Measurements from ENCODE around the gene CBARP. TPM values are rescaled to one million over a fixed set of nuclear protein-coding genes. Genes with fewer than 3 reads are reported as not detected.
"Not testable (repeated sequence)": the region's sequence is repeated elsewhere in the genome, so short reads cannot be mapped to it uniquely, and the experiment has no call there.

CBARP gene
- total RNA-seq, 2 experiments from 2014 or later = 0.49 to 0.86 TPM

- Mint-ChIP-seq H3K4me3 (peak overlapping the region; percentile 46), H3K27me3 (no peaks in the 10 kb centered on the region), H3K4me1 (ENCODE audit: low read depth) (peaks cover 26% of the 10 kb centered on the region)
Observed at GRCh38 chr19:1213391-1214286, 24.2 kb downstream of the CBARP start.

GRCh38 chr19:1211494-1212234, 26.1 kb downstream of the CBARP start:
- Mint-ChIP-seq H3K36me3 (ENCODE audit: low read depth) (peaks cover 19% of the 10 kb centered on the region), H3K4me1 (ENCODE audit: low read depth) (peaks cover 27% of the 10 kb centered on the region), H3K27ac (no peak overlapping the region), H3K27me3 (no peaks in the 10 kb centered on the region), H3K9me3 (no peaks in the 10 kb centered on the region), H3K4me3 (no peak overlapping the region)
- no peak for ATAC-seq
- no peak for TF ChIP-seq CTCF (IDR thresholded peaks at IDR 0.05)
- POLR2A ChIA-PET = no interaction called here
- DNase-seq = no peak
- intact Hi-C loops (cut with micrococcal nuclease) = no loop called here
- CTCF ChIA-PET = interaction anchor here (1.2 to 1.7 kb wide), 3 partner anchors 17 to 33 kb away, joined by 3 to 5 read pairs (median 4); no protein-coding TSS in a partner anchor

More at GRCh38 chr19:1213391-1214286, 24.2 kb downstream of the CBARP start:
- ATAC-seq (peak; percentile 88), DNase-seq (peak; percentile 73)
- intact Hi-C loops (cut with micrococcal nuclease) = no loop called here
- peak overlapping the region; percentile 90 for H3K27ac Mint-ChIP-seq
- ChIA-PET POLR2A (interaction anchor here (0.9 to 1.3 kb wide), 4 partner anchors 25 to 134 kb away, joined by 3 to 4 read pairs (median 3); no protein-coding TSS in a partner anchor), CTCF (interaction anchor here (0.6 to 1.4 kb wide), 5 partner anchors 9 to 291 kb away, joined by 3 to 7 read pairs (median 3); no protein-coding TSS in a partner anchor)
- H3K9me3 Mint-ChIP-seq = no peaks in the 10 kb centered on the region
- no peak for TF ChIP-seq CTCF (IDR thresholded peaks at IDR 0.05)
- H3K36me3 Mint-ChIP-seq (ENCODE audit: low read depth) = peaks cover 10% of the 10 kb centered on the region

GRCh38 chr19:1210227-1210538, 27.6 kb downstream of the CBARP start:
- no peak for DNase-seq
- intact Hi-C loops (cut with micrococcal nuclease) = no loop called here
- no peak for ATAC-seq
- Mint-ChIP-seq H3K4me3 (no peak overlapping the region), H3K27me3 (no peaks in the 10 kb centered on the region), H3K9me3 (no peaks in the 10 kb centered on the region), H3K4me1 (ENCODE audit: low read depth) (peaks cover 24% of the 10 kb centered on the region), H3K36me3 (ENCODE audit: low read depth) (peaks cover 19% of the 10 kb centered on the region), H3K27ac (no peak overlapping the region)
- ChIA-PET CTCF (interaction anchor here (0.9 kb wide), 2 partner anchors 13 to 34 kb away, joined by 3 read pairs; no protein-coding TSS in a partner anchor), POLR2A (interaction anchor here (0.7 to 1.7 kb wide), 2 partner anchors 11 to 26 kb away, joined by 4 read pairs; no protein-coding TSS in a partner anchor)
- TF ChIP-seq CTCF (IDR thresholded peaks at IDR 0.05) = no peak

- intact Hi-C loops (cut with micrococcal nuclease); H3K27ac Mint-ChIP-seq; DNase-seq; H3K9me3 Mint-ChIP-seq; CTCF ChIA-PET; H3K27me3 Mint-ChIP-seq; ATAC-seq: not testable (repeated sequence)
- Mint-ChIP-seq H3K36me3 (ENCODE audit: low read depth) (peaks cover 19% of the 10 kb centered on the region), H3K4me1 (ENCODE audit: low read depth) (peaks cover 23% of the 10 kb centered on the region), H3K4me3 (peak overlapping the region; percentile 24)
- POLR2A ChIA-PET = interaction anchor here (1.7 kb wide), 1 partner anchor 12 kb away, joined by 4 read pairs; no protein-coding TSS in a partner anchor
Observed at GRCh38 chr19:1208830-1209229, 29.0 kb downstream of the CBARP start.

GRCh38 chr19:1206864-1207450, 30.8 kb downstream of the CBARP start:
- no peak for TF ChIP-seq CTCF (IDR thresholded peaks at IDR 0.05)
- Mint-ChIP-seq H3K4me1 (ENCODE audit: low read depth) (peaks cover 24% of the 10 kb centered on the region), H3K9me3 (no peaks in the 10 kb centered on the region), H3K27ac (peak overlapping the region; percentile 79), H3K4me3 (peak overlapping the region; percentile 97), H3K27me3 (no peaks in the 10 kb centered on the region), H3K36me3 (ENCODE audit: low read depth) (peaks cover 13% of the 10 kb centered on the region)
- ChIA-PET CTCF (no interaction called here), POLR2A (interaction anchor here (1.0 kb wide), 1 partner anchor 1047 kb away, joined by 3 read pairs; no protein-coding TSS in a partner anchor)
- peak; percentile 51 for DNase-seq
- ATAC-seq = no peak
- intact Hi-C loops (cut with micrococcal nuclease) = no loop called here

Data from activated CD8-positive, alpha-beta T cell treated with anti-CD3 and anti-CD28 coated beads for 36 hours (primary cell).